NCI-H2081 treated with DMSO at 0.1 percent for 48 hours (cell line): ENCODE data around the gene PRR5L.

ENCODE experiments used
- DNase-seq: peaks from one replicate; lab custom pipeline; 2025; lab: John Stamatoyannopoulos, UW

PRR5L gene

DNA sequence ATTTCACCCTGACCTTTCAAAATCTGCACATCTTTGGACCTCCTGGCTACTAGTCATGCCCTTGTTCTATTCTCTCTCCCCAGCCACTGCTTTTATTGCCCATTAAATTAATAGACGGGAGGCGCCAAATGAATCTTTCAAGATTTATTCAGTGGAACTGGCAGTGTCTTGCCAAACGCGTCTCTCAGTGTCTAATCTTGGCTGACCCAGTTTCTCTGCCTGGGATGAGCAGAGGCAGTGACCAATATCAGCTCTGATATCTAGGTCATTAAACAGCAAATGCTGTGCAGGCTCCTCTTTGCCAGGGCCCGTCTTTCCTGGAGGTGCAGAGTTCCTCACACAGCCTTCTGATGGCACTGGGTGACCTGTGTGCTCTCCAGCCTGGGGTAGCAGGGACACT, 140.0 kb downstream of the PRR5L start:
- DNase-seq, result no peak

- no peak for DNase-seq
Observed at GRCh38 chr11:36436589-36436988, 140.5 kb downstream of the PRR5L start.

GRCh38 chr11:36437413-36437812, 141.3 kb downstream of the PRR5L start:
- no peak for DNase-seq

- DNase-seq, result no peak
Observed at GRCh38 chr11:36438126-36438525, 142.0 kb downstream of the PRR5L start.

DNA sequence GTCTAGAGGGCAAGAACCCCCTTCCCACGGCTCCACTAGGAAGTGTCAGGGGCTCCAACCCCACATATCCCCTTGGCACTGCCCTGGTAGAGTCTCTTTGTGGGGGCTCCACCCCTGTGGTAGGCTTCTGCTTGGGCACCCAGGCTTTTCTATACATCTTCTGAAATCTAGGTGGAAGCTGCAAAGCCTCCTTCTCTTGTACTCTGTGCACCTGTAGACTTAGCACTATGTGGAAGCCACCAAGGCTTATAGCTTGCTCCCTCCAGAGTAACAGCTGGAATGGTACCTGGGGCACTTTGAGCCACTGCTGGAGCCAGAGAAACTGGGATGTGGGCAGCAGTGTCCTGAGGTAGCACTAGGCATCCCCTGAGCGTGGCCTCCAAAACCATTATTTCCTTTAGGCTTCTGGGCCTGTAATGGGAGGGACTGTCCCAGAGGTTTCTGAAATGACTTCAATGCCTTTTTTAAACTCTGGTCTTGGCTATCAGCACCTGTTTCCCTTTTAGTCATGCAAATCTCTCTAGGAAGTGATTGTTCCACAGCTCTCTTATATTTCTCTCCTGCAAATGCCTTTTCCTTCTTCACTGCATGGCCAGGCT, 145.6 kb downstream of the PRR5L start:
- no peak for DNase-seq

GRCh38 chr11:36443661-36444060, 147.6 kb downstream of the PRR5L start:
- no peak for DNase-seq

DNA sequence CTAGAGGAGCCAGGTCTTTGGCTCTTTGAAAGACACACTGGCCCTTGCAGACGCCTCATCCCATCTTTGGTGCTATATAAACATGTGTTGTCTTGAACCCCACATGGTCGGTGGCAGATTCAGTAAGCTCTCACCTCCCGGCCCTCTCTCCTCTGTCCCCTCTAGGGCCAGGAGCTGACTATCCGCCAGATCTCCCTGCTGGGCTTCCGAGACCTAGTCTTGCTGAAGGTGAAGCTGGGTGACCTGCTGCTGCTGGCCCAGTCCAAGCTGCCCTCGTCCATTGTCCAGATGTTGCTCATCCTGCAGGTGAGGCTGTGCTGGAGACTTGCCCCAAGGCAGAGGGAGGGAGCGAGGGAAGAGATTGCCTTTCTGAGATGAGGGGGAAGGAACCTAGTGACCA, 150.0 kb downstream of the PRR5L start:
- no peak for DNase-seq

DNA sequence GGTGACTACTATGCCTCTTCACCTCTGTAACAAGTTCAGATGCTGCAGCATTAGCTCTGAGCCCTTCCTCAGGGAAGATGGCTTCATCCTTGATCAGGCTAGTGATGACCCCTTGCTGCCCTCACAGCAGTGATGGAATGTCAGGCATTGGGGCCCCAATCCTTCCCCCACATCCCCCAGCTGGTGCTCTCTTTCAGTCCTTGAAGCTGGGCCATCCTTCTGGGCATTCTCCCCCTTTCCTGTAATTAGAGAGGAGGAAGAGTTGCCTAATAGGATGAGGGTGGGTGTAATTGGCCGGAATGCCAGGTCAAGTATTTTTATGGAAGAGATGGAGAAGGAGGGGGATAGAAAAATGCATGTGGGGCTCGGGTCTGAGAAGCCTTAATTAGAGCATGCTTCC, 151.4 kb downstream of the PRR5L start:
- no peak for DNase-seq

GRCh38 chr11:36447947-36448346, 151.9 kb downstream of the PRR5L start:
- DNase-seq, result no peak

DNA sequence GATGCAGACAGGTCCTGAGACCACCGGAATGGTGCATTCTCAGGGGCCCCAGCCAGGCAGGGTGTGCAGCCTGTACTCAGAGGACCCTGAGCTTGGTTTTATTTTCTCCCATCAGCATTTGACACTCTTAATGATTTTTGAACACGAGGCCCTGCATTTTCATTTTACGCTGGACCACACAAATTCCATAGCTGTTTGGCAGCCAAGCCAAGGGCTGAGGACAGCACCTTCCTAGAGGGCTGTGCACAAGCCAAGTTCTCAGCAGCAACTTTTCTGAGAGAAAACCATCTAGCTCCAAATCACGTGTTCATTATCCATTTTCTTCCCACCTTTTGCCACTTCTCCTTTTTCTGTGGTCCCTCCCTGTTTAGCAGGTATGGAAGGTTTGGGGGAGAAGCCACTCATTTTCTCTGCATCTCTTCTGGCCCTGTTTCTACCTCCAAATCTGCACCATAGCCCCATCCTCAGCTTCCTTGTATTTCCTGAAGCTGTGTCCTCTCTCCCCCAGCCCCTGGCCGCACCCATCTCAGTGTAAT, 153.5 kb downstream of the PRR5L start:
- no peak for DNase-seq

GRCh38 chr11:36450110-36450572, 154.1 kb downstream of the PRR5L start:
- DNase-seq, result no peak

DNA sequence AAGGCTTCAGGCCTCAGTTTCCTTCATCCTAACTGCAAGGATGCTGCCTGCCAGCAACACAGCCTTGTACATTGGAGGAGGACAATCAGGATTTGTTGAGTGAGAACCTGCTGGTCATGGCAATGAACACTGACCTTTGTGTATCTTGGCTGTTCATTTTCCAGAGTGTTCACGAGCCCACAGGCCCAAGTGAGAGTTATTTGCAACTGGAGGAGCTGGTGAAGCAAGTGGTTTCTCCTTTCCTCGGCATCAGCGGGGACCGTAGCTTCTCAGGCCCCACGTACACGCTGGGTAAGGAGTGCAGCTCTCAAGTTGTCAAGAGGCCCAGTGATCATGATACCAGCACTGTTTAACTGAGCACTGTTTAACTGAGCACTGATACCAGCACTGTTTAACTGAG, 155.0 kb downstream of the PRR5L start:
- DNase-seq, result no peak

- DNase-seq, result no peak
Observed at GRCh38 chr11:36451681-36452080, 155.6 kb downstream of the PRR5L start.

- DNase-seq, result no peak
Observed at GRCh38 chr11:36452236-36452940, 156.3 kb downstream of the PRR5L start.

DNA sequence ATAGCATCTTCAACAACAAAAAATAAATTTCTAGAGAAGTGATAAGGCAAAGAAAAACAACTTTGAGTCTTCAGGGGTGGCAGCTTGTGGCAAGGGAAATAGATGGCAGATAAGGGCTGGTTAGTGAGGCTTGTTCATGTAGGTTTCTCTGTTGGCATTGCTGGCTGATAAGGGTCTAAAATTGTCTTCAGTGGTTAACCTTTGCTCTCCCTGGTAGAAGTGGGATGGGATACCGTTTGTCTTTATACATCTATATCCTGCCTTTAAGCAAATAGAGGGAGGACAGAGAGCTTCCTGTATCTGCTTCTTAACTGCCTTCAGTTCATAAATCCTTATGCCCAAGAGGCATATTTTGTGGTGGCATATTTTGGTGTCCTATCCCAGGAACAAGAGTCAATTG, 156.9 kb downstream of the PRR5L start:
- no peak for DNase-seq

DNA sequence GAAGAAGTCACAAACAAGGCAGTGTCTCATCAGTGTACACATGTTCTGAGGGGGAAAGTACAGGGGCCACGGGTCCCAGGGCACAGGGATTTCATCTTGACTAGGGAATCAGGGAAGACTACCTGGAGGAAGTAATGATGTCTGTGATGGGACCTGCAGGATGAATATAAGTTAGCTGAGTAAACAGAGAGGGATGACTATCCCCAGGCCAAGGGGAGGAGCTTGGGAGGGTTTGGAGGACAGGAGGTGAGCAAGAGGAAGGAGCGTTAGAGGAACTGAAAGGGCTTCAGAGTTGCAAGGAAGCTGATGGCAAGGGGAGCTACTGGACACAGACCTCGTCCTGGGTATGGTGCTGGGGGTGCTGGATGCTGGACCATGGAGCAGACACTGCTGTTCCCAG, 157.6 kb downstream of the PRR5L start:
- no peak for DNase-seq

GRCh38 chr11:36454551-36454940, 158.5 kb downstream of the PRR5L start:
- no peak for DNase-seq

DNA sequence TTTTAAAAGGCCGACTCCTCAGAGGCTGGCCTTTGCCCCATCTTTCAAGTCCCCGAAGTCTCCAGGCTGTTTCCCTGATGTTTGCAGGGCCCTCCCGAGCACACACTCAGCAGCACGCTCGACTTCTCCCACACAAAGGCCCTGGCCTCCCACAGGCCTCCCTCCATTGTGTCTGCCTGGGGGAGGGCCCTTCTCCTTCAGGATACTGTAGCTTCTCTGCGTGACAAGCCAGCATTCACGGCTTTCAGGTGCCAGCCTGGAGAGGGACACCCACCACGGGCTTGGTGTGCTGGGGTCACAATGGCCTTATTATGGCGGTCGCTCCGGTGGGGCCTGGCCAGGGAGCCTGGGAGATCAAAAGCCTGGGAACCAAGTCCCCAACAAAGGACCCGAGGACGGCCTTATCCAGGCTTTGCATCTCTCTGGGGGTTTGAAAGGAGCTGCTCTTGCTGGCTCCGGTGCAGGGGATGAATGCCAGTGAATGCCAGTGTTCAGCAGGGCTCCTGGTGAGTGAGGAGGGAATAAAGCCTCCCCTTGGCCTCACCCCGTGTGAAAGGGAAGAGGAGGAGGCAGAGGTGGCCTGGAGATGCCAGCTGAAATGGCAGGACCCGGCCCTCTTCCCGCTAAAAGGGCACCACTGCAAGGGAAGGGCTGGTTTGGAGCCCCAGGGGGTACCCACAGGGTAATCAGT, 159.0 kb downstream of the PRR5L start:
- no peak for DNase-seq

DNA sequence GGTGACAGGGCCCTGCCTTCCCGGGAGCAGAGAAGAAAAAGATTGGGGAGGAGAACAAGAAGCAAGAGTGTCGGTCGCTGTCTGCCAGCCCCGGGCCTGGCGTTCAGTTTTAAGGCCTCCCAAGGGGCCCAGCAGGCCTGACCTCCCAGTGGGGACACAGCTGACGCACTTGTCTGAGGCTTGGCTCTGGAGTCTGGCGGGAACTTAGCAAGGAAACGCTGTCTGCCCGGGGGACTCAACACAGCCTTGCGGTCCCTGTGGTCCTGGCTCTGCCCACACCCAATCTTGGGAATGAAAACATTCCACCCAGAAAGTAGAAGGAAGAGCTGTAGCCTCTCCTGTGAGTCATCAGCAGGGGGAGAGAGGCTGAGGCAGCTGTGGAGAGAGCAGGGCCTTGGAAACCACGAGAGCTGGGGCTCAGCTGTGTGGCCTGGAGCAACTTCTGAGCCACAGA, 159.6 kb downstream of the PRR5L start:
- no peak for DNase-seq

- DNase-seq, result no peak
Observed at GRCh38 chr11:36456156-36456555, 160.1 kb downstream of the PRR5L start.

GRCh38 chr11:36458129-36458915, 162.2 kb downstream of the PRR5L start:
- DNase-seq, result no peak

- DNase-seq, result no peak
Observed at GRCh38 chr11:36459046-36459445, 163.0 kb downstream of the PRR5L start.
